GM10847 (cell line): ENCODE measurements around the gene CCDC97.

Experiments used
- POLR2A ChIP-seq: IDR thresholded peaks from 2 replicates; pipeline ENCODE4 v1.6.1; 2011; ENCODE audit not compliant: insufficient read length; ENCODE audit errors: extremely low read depth

Gene CCDC97

GRCh38 chr19:41359741-41360140, 49.8 kb downstream of the CCDC97 start:
- TF ChIP-seq POLR2A, result no peak

- TF ChIP-seq POLR2A, result no peak
Observed at GRCh38 chr19:41362143-41362847, 52.3 kb downstream of the CCDC97 start.

- TF ChIP-seq POLR2A, result no peak
Observed at GRCh38 chr19:41363371-41363752, 53.4 kb downstream of the CCDC97 start.

GRCh38 chr19:41363753-41364523, 54.0 kb downstream of the CCDC97 start, which contains the start of gene B9D2:
Gene B9D2, minus strand, starts transcription at chr19:41364149. Its CDS starts 630 bp downstream, at chr19:41363519.
- TF ChIP-seq POLR2A, result peak; percentile 75

GRCh38 chr19:41364524-41365391, 54.8 kb downstream of the CCDC97 start:
- TF ChIP-seq POLR2A, result no peak

- no peak for TF ChIP-seq POLR2A
Observed at GRCh38 chr19:41366089-41366488, 56.1 kb downstream of the CCDC97 start.

GRCh38 chr19:41367848-41368301, 57.9 kb downstream of the CCDC97 start:
- TF ChIP-seq POLR2A, result no peak

- TF ChIP-seq POLR2A, result no peak
Observed at GRCh38 chr19:41369769-41370168, 59.8 kb downstream of the CCDC97 start.

GRCh38 chr19:41371541-41371940, 61.6 kb downstream of the CCDC97 start:
- no peak for TF ChIP-seq POLR2A

GRCh38 chr19:41372501-41372900, 62.5 kb downstream of the CCDC97 start:
- TF ChIP-seq POLR2A, result no peak

- no peak for TF ChIP-seq POLR2A
Observed at GRCh38 chr19:41373993-41374392, 64.0 kb downstream of the CCDC97 start.
